ENCODE data around the gene TEX38. TPM values are rescaled to one million over a fixed set of nuclear protein-coding genes. Genes with fewer than 3 reads are reported as not detected.

Gene TEX38
- total and polyA plus RNA-seq, 10 of the 15 experiments (the other 5 are each of a cell fraction or from before 2014, with no cell fraction given) = 0.07 to 0.32 (median 0.15) TPM; not detected in 7

DNA sequence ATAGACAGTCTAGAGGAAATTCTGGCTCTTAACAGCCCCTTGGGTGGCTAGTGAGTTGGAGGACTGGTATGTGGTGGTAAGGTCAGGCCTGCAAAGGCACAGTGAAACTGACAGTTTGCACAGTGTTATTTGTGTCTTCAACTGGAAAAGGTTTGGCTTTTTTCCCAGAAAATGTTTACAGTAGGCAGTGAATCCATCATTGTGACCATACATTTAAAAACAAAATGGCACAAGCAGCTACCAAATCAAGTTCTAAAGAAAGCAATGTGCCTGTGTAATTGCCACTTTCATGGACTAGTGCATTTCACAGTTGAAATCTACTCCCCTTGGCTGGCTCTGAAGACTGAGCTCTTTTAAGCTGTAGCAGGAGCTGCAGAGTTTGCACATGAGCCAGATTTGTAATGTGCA lies 28.3 kb upstream of the TEX38 start (continued):
- TF ChIP-seq DPF2 (IDR thresholded peaks at IDR 0.05) = no peak
- TF ChIP-seq, protein P1, sequence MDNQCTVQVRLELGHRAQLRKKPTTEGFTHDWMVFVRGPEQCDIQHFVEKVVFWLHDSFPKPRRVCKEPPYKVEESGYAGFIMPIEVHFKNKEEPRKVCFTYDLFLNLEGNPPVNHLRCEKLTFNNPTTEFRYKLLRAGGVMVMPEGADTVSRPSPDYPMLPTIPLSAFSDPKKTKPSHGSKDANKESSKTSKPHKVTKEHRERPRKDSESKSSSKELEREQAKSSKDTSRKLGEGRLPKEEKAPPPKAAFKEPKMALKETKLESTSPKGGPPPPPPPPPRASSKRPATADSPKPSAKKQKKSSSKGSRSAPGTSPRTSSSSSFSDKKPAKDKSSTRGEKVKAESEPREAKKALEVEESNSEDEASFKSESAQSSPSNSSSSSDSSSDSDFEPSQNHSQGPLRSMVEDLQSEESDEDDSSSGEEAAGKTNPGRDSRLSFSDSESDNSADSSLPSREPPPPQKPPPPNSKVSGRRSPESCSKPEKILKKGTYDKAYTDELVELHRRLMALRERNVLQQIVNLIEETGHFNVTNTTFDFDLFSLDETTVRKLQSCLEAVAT (IDR thresholded peaks at IDR 0.05) = no peak
- no peak for TF ChIP-seq SMARCA5 (IDR thresholded peaks at IDR 0.05)

DNA sequence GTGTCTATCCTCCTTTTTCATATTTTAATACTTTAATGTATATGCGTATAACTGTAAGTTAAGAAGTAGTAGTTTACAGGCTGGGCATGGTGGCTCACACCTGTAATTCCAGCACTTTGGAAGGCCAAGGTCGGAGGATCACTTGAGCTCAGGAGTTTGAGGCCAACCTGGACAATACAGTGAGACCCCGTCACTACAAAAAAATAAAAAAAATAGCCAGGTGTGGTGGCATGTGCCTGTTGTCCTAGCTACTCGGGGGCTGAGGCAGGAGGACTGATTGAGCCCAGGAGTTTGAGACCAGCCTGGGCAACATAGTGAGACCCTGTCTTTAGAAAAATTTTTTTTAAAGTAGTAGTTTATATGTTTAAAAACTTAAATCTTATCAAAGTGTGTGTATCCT lies 25.8 kb upstream of the TEX38 start:
- H3K27me3 ChIP-seq (replicated peaks in 1 of 2; ENCODE audit: control insufficient read depth in 2 of 2, insufficient read depth in 2 of 2, low read length in 1 of 2) = no peaks in the 10 kb centered on the region
- DNase-seq (ENCODE audit: low read depth, low spot score) (no peak), FAIRE-seq (no peak), ATAC-seq (no peak)
- H3K27ac ChIP-seq (ENCODE audit: control insufficient read depth, insufficient read depth) = no peak overlapping the region
- no peak overlapping the region for H3K4me3 ChIP-seq
- 98% methylated on average over 4 of the region's 4 CpGs for WGBS (ENCODE audit: insufficient coverage, insufficient replicate concordance, low lambda C conversion rate, missing lambda C conversion rate)
- no peak overlapping the region for H3K4me2 ChIP-seq (ENCODE audit: control insufficient read depth, insufficient read depth)
- ChIA-PET POLR2A (no interaction called here), SMC1A (ENCODE audit: uncharacterized antibody, unreplicated experiment) (no interaction called here), CTCF (no interaction called here), RAD21 (ENCODE audit: unreplicated experiment) (no interaction called here)
- H3K4me1 ChIP-seq (ENCODE audit: control insufficient read depth, insufficient read depth, low read length) = no peaks in the 10 kb centered on the region
- no peaks in the 10 kb centered on the region for H4K20me1 ChIP-seq (ENCODE audit: control insufficient read depth, insufficient read depth)
- no peak for TF ChIP-seq ZNF384 (IDR thresholded peaks at IDR 0.05; ENCODE audit: borderline replicate concordance, low read depth, low read length)
- TF ChIP-seq MTA3 (IDR thresholded peaks at IDR 0.05; ENCODE audit: borderline replicate concordance, low read length) = no peak
- TF ChIP-seq MEF2B (IDR thresholded peaks at IDR 0.05; ENCODE audit: partially characterized antibody, poor library complexity, severe bottlenecking) = no peak
- TF ChIP-seq, protein P2, sequence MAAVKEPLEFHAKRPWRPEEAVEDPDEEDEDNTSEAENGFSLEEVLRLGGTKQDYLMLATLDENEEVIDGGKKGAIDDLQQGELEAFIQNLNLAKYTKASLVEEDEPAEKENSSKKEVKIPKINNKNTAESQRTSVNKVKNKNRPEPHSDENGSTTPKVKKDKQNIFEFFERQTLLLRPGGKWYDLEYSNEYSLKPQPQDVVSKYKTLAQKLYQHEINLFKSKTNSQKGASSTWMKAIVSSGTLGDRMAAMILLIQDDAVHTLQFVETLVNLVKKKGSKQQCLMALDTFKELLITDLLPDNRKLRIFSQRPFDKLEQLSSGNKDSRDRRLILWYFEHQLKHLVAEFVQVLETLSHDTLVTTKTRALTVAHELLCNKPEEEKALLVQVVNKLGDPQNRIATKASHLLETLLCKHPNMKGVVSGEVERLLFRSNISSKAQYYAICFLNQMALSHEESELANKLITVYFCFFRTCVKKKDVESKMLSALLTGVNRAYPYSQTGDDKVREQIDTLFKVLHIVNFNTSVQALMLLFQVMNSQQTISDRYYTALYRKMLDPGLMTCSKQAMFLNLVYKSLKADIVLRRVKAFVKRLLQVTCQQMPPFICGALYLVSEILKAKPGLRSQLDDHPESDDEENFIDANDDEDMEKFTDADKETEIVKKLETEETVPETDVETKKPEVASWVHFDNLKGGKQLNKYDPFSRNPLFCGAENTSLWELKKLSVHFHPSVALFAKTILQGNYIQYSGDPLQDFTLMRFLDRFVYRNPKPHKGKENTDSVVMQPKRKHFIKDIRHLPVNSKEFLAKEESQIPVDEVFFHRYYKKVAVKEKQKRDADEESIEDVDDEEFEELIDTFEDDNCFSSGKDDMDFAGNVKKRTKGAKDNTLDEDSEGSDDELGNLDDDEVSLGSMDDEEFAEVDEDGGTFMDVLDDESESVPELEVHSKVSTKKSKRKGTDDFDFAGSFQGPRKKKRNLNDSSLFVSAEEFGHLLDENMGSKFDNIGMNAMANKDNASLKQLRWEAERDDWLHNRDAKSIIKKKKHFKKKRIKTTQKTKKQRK (IDR thresholded peaks at IDR 0.05; ENCODE audit: low read depth, low read length) = no peak
- TF ChIP-seq RUNX3 (IDR thresholded peaks at IDR 0.05; ENCODE audit: low read length) = no peak
- no peak for TF ChIP-seq RELA (IDR thresholded peaks at IDR 0.05; ENCODE audit: borderline replicate concordance, partially characterized antibody)
- TF ChIP-seq CHD2 (IDR thresholded peaks at IDR 0.05; ENCODE audit: borderline replicate concordance, low read depth, low read length) = no peak
- TF ChIP-seq CHD1 (IDR thresholded peaks at IDR 0.05; ENCODE audit: low read depth, low read length) = no peak
- TF ChIP-seq, protein P1 (IDR thresholded peaks at IDR 0.05) = no peak
- TF ChIP-seq CHD4 (IDR thresholded peaks at IDR 0.05) = no peak
- no peak overlapping the region for H2AFZ ChIP-seq (ENCODE audit: control insufficient read depth, low read depth, low read length)
- no peak overlapping the region for H3K9ac ChIP-seq (ENCODE audit: control insufficient read depth, insufficient read depth, low read length)
- H3K36me3 ChIP-seq (ENCODE audit: control insufficient read depth in 2 of 2, insufficient read depth in 2 of 2, low read length in 1 of 2) = peaks cover 0 to 11% of the 10 kb centered on the region in 2 experiments; a peak in 3 of 4 replicates
- peaks cover 2% of the 10 kb centered on the region; the same call in 2 of the 3 replicates for H3K9me3 ChIP-seq (replicated peaks; ENCODE audit: control insufficient read depth, insufficient read depth, low read length)
- no peaks in the 10 kb centered on the region for H3K79me2 ChIP-seq (ENCODE audit: control insufficient read depth, insufficient read depth, low read length)
- intact Hi-C loops (cut with micrococcal nuclease; ENCODE audit: unreplicated experiment) (no loop called here), in situ Hi-C loops (cut with MboI) (no loop called here)
- no TSS peak for BruUV-seq (replicated peaks)

Measured in GM12878 (cell line).